SU-DHL-6 (cell line): ENCODE results near the gene GBA2.

Source experiments
- H2AFZ ChIP-seq: fragments of 200-600 bp; sonication (generic); 2 replicates; pipeline ENCODE4 v1.6.1; 2014; ENCODE audit warnings: low read depth, mild to moderate bottlenecking, moderate library complexity, mixed read lengths, antibody characterized with exemption, low read length; ENCODE audit not compliant: severe bottlenecking
- H3F3A ChIP-seq: fragments of 200-600 bp; shearing (Covaris generic); 2 replicates; pipeline ENCODE4 v1.6.0; 2016; ENCODE audit warnings: antibody characterized with exemption, mild to moderate bottlenecking; ENCODE audit not compliant: insufficient read depth
- H3K27ac ChIP-seq: fragments of 200-600 bp; sonication (generic); 2 replicates; pipeline ENCODE4 v1.5.1; 2016; ENCODE audit warnings: low read depth, mild to moderate bottlenecking, low read length, moderate library complexity, mixed read lengths
- H3K27me3 ChIP-seq: fragments of 200-600 bp; sonication (generic), shearing (Covaris generic); 2 replicates; pipeline ENCODE4 v1.6.0; 2014; ENCODE audit warnings: mild to moderate bottlenecking, low read length
- H3K36me3 ChIP-seq: fragments of 200-600 bp; sonication (generic); 2 replicates; pipeline ENCODE4 v1.6.1; 2014; ENCODE audit warnings: mild to moderate bottlenecking, low read length, mixed read lengths
- H3K4me2 ChIP-seq: fragments of 300-600, 200-600 bp; shearing (Covaris generic), sonication (generic); 2 replicates; pipeline ENCODE4 v1.6.0; 2014; ENCODE audit warnings: low read length, low read depth, mild to moderate bottlenecking; ENCODE audit not compliant: poor library complexity, severe bottlenecking
- H3K4me3 ChIP-seq: fragments of 200-600 bp; sonication (generic); 2 replicates; pipeline ENCODE4 v1.5.1; 2014; ENCODE audit warnings: antibody characterized with exemption, low read length, mild to moderate bottlenecking, mixed read lengths; ENCODE audit not compliant: insufficient read depth, poor library complexity, severe bottlenecking
- H3K79me2 ChIP-seq: fragments of 200-600 bp; sonication (generic); 2 replicates; pipeline ENCODE4 v1.6.1; 2014; ENCODE audit warnings: mild to moderate bottlenecking, low read length, moderate library complexity; ENCODE audit not compliant: insufficient read depth
- H3K9ac ChIP-seq: fragments of 200-600 bp; sonication (generic); 2 replicates; pipeline ENCODE4 v1.7.0; 2014; ENCODE audit warnings: mild to moderate bottlenecking, low read length
- H3K9me2 ChIP-seq: fragments of 200-600 bp; sonication (generic); replicated peaks from 2 replicates; pipeline ENCODE4 v1.6.1; 2014; ENCODE audit warnings: low read length; ENCODE audit not compliant: insufficient read depth
- H3K9me3 ChIP-seq: fragments of 200-600 bp; sonication (generic); 2 replicates; pipeline ENCODE4 v1.6.1; 2014; ENCODE audit warnings: low read length, mixed read lengths; ENCODE audit not compliant: insufficient read depth
- H4K20me1 ChIP-seq: fragments of 200-600 bp; sonication (generic); 2 replicates; pipeline ENCODE4 v1.6.1; 2014; ENCODE audit warnings: low read depth, mild to moderate bottlenecking, antibody characterized with exemption, low read length, moderate library complexity, mixed read lengths
- CTCF ChIP-seq: fragments of 200-600 bp; sonication (generic); IDR thresholded peaks from one replicate; pipeline ENCODE4 v1.5.1; 2017; ENCODE audit warnings: antibody characterized with exemption, mild to moderate bottlenecking, low read length, moderate library complexity; ENCODE audit not compliant: insufficient read depth, poor library complexity, severe bottlenecking
- EZH2phosphoT487 ChIP-seq: fragments of 200-600 bp; sonication (generic), shearing (Covaris generic); conservative IDR thresholded peaks from 2 replicates; pipeline ENCODE4 v1.6.1; 2018; ENCODE audit warnings: mild to moderate bottlenecking, antibody characterized with exemption, low read length, moderate library complexity, mixed read lengths

GBA2 gene

DNA sequence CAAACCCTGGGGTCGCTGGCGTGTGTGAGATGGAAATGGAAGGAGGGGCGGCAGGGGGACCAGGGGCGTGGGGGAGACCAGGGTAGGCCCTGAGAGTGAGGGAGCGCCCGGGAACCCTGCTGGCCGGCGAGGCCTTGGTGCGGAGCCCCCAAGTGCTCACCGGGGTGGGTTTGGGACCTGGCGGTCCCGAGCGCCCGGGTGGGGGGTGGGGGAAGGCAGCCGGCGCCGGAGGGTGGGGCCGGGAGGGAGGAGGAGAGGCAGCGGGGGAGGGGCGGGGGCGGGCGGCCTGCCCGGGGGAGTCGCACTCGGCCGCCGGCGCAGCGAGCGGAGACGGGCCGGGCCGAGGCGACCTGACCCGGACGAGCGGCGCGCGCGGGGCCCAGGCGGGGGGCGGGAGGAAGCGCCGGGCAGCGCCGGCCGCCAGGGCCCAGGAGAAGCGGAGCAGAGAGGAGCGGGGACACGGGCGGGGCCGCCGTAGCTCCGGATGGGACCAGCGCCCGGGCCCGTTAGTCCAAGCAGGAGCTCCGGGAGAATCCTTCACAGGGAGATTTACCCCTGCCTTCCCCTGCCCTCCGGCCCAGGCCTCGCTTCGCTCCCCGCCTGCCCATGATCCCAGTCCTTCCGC is 42.4 kb upstream of the GBA2 start, which contains the start of gene NPR2:
Gene NPR2, plus strand, starts transcription at position 295 of the 625 bp plus-strand sequence. CDS start 818 bp downstream, outside the sequence.
- no peak for TF ChIP-seq CTCF
- no peak for TF ChIP-seq EZH2phosphoT487
- no peaks in the 10 kb centered on the region for H3F3A ChIP-seq
- H3K79me2 ChIP-seq = no peaks in the 10 kb centered on the region
- no peaks in the 10 kb centered on the region for H3K27me3 ChIP-seq
- H3K9ac ChIP-seq = no peak within 1 kb of the TSS
- no peak within 1 kb of the TSS for H3K4me2 ChIP-seq
- no peaks in the 10 kb centered on the region for H3K9me2 ChIP-seq
- H3K4me3 ChIP-seq = no peak within 1 kb of the TSS
- H3K36me3 ChIP-seq = no peaks in the 10 kb centered on the region
- no peaks in the 10 kb centered on the region for H4K20me1 ChIP-seq
- no peak within 1 kb of the TSS for H3K27ac ChIP-seq
- H2AFZ ChIP-seq = no peak within 1 kb of the TSS
- no peaks in the 10 kb centered on the region for H3K9me3 ChIP-seq

DNA sequence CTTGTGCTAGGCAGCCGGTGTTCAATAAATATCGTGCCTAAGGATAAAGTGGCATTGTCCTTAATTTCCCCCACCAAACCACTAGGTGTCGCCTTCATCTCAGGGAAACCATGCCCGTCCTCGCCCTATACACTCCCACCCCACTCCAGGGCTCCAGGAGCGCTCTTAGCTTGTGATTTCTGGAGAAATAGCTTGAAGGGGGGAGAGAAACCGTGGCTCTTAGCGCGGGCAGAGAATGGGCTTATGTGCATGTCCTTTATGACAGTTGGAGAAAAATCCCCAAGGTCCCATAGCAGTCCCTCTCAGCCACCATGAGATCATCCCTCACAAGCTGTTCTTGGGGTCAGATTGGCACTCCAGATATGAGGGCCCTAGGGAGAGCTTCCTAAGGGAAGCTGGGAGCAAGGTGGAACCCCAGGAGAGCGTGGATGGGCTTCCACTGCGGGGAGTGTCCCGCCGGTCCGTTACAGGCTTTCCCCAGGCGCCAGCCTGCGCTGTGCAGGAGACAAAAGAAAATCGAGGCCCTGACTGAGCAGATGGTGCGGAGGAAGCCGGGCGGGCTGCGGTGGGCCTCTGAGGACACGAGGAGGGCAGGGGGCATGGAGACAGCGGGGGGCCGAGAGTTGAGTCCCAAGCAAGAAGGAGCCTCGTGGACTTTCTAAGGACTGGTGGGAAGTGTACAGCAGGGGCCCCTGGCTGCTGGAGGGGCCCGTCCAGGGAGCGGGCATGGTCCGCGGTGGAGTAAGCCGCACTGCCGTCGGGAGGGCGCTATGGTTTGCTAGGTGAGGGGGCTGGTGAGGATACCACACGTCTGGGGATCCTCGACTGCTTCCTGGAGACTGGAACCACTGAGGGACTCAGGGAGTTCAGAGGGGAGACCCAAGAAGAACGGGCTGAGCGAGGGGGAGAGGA is 41.6 kb upstream of the GBA2 start:
- Histone ChIP-seq H4K20me1 (no peaks in the 10 kb centered on the region), H3F3A (no peaks in the 10 kb centered on the region), H3K9me2 (no peaks in the 10 kb centered on the region), H2AFZ (no peak overlapping the region), H3K9ac (no peak overlapping the region), H3K27ac (no peak overlapping the region), H3K36me3 (no peaks in the 10 kb centered on the region), H3K79me2 (no peaks in the 10 kb centered on the region), H3K27me3 (no peaks in the 10 kb centered on the region), H3K9me3 (no peaks in the 10 kb centered on the region), H3K4me3 (no peak overlapping the region), H3K4me2 (no peak overlapping the region)
- TF ChIP-seq CTCF (peak; percentile 86), EZH2phosphoT487 (no peak)

DNA sequence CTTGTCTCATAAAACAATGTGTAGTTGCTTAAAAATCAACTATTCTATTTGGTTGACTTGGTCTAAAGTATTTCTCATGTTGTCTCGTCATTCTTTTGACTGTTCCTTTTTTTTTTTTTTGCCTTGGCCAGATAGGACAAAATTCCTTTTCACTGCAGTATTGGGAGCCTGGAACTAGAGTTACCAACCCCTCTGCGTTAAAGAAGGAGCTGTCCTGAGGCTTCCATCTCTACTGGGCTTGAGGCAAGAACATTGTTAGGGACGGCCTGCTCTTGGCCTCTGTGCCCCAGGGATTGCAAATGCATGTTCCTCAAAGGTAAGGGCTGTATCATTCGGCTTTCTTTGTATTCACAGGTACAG is 41.0 kb upstream of the GBA2 start:
- no peaks in the 10 kb centered on the region for H3K9me2 ChIP-seq
- no peaks in the 10 kb centered on the region for H3K36me3 ChIP-seq
- no peaks in the 10 kb centered on the region for H3K27me3 ChIP-seq
- no peaks in the 10 kb centered on the region for H3K9me3 ChIP-seq
- H3K9ac ChIP-seq = no peak overlapping the region
- H2AFZ ChIP-seq = no peak overlapping the region
- no peak overlapping the region for H3K27ac ChIP-seq
- no peak overlapping the region for H3K4me3 ChIP-seq
- H3F3A ChIP-seq = no peaks in the 10 kb centered on the region
- H4K20me1 ChIP-seq = no peaks in the 10 kb centered on the region
- no peak overlapping the region for H3K4me2 ChIP-seq
- no peaks in the 10 kb centered on the region for H3K79me2 ChIP-seq
- no peak for TF ChIP-seq EZH2phosphoT487

GRCh38 chr9:35789541-35789940 is 40.5 kb upstream of the GBA2 start:
- no peak overlapping the region for H2AFZ ChIP-seq
- no peaks in the 10 kb centered on the region for H4K20me1 ChIP-seq
- no peaks in the 10 kb centered on the region for H3K9me3 ChIP-seq
- no peaks in the 10 kb centered on the region for H3F3A ChIP-seq
- no peak overlapping the region for H3K4me3 ChIP-seq
- H3K4me2 ChIP-seq = no peak overlapping the region
- TF ChIP-seq CTCF (no peak), EZH2phosphoT487 (no peak)
- H3K9me2 ChIP-seq = no peaks in the 10 kb centered on the region
- no peak overlapping the region for H3K27ac ChIP-seq
- no peaks in the 10 kb centered on the region for H3K36me3 ChIP-seq
- H3K79me2 ChIP-seq = no peaks in the 10 kb centered on the region
- no peaks in the 10 kb centered on the region for H3K27me3 ChIP-seq
- H3K9ac ChIP-seq = no peak overlapping the region
